Testis (tissue), 2 donors: ENCODE results near the gene GSTM4.
"Not testable (repeated sequence)": the region's sequence is repeated elsewhere in the genome, so short reads cannot be mapped to it uniquely, and the experiment has no call there.

Experiments
- POLR2A ChIP-seq: fragments of 450-650 bp; IDR thresholded peaks from one replicate; pipeline ENCODE4 v1.6.1; 2017; ENCODE audit warnings: antibody characterized with exemption, mild to moderate bottlenecking, moderate library complexity
- TF ChIP-seq, protein P1 (sequence below), 3 experiments: fragments of 450-650 bp in 2 of 3; fragments of 200-600 bp in 1 of 3; sonication (generic) in 1 of 3; IDR thresholded peaks; one replicate each; pipeline ENCODE4 v1.5.1; 2016 to 2019; ENCODE audit warnings: antibody characterized with exemption in 3 of 3, mild to moderate bottlenecking in 2 of 3, moderate library complexity in 1 of 3

DNA sequence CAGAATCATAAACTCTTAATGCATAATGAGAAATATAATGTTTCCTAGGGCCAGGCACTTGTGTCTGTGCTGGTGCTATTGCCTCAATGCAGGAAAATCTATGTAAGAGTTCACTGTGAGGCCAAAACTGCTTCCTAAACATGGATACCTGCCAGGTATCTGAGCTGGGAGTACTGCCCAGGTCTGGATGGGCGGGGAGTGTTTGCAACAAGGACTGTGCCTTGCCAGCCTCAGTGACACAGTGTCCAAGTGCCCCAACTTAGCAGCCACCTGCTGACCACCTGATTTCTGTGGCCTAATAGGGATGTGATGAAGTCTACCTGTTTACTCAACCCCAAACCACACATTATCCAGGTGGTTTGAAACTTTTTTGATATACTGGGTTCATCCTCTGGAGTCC, 29.5 kb downstream of the GSTM4 start:
- TF ChIP-seq, protein P1, sequence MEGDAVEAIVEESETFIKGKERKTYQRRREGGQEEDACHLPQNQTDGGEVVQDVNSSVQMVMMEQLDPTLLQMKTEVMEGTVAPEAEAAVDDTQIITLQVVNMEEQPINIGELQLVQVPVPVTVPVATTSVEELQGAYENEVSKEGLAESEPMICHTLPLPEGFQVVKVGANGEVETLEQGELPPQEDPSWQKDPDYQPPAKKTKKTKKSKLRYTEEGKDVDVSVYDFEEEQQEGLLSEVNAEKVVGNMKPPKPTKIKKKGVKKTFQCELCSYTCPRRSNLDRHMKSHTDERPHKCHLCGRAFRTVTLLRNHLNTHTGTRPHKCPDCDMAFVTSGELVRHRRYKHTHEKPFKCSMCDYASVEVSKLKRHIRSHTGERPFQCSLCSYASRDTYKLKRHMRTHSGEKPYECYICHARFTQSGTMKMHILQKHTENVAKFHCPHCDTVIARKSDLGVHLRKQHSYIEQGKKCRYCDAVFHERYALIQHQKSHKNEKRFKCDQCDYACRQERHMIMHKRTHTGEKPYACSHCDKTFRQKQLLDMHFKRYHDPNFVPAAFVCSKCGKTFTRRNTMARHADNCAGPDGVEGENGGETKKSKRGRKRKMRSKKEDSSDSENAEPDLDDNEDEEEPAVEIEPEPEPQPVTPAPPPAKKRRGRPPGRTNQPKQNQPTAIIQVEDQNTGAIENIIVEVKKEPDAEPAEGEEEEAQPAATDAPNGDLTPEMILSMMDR (IDR thresholded peaks at IDR 0.05), result not testable (repeated sequence)
- TF ChIP-seq POLR2A, result not testable (repeated sequence)
